Body of pancreas (tissue), 4 donors: ENCODE results near the gene PACS1.

Experiments
- CTCF ChIP-seq, 7 experiments: fragments of 450-650 bp in 4 of 7; fragments of 200-600 bp in 3 of 7; sonication (generic) in 3 of 7; IDR thresholded peaks; one replicate each; pipeline ENCODE4 v1.5.1; 2016 to 2019; ENCODE audit warnings: antibody characterized with exemption in 7 of 7
- POLR2A ChIP-seq, 3 donors: fragments of 450-650 bp; IDR thresholded peaks; one replicate each; pipeline ENCODE4 v1.6.1; 2016; ENCODE audit warnings: antibody characterized with exemption in 3 of 3, mild to moderate bottlenecking in 2 of 3

GRCh38 chr11:66157182-66157864 lies 87.3 kb downstream of the PACS1 start:
- TF ChIP-seq CTCF (IDR thresholded peaks at IDR 0.05) = no peak
- TF ChIP-seq POLR2A (IDR thresholded peaks at IDR 0.05) = no peak
